CD4-positive, CD25-positive, alpha-beta regulatory T cell (primary cell): ENCODE results near the gene NFATC2. TPM values are rescaled to one million over a fixed set of nuclear protein-coding genes. Genes with fewer than 3 reads are reported as not detected.

Experiments
- ATAC-seq, 2 donors: fragments of 150-1000 bp; cut with Tn5 transposase; one replicate each; pipeline ENCODE4 v1.10.0; 2021; ENCODE audit warnings: low read depth in 2 of 2, moderate number of reproducible peaks in 2 of 2, moderate library complexity in 1 of 2
- DNase-seq, 3 donors: peaks; one replicate each; pipeline versions ENCODE4 v3.0.0 to v3.0.0-alpha.2; 2012 to 2022; ENCODE audit warnings: mixed read lengths in 1 of 3
- H3K27ac ChIP-seq: one replicate; pipeline ENCODE4 v1.7.0; 2013; ENCODE audit warnings: mild to moderate bottlenecking, low read length; ENCODE audit not compliant: insufficient read depth, poor library complexity, severe bottlenecking
- H3K27me3 ChIP-seq: one replicate; pipeline ENCODE4 v1.7.0; 2013; ENCODE audit warnings: low read length; ENCODE audit not compliant: control insufficient read depth, insufficient read depth
- H3K36me3 ChIP-seq: one replicate; pipeline ENCODE4 v1.7.0; 2013; ENCODE audit warnings: mild to moderate bottlenecking, low read length, moderate library complexity; ENCODE audit not compliant: control insufficient read depth, insufficient read depth
- H3K4me1 ChIP-seq: 2 replicates; pipeline ENCODE4 v1.7.0; 2013; ENCODE audit warnings: mild to moderate bottlenecking, low read length; ENCODE audit not compliant: insufficient read depth, control insufficient read depth, poor library complexity, severe bottlenecking
- H3K4me3 ChIP-seq: one replicate; pipeline ENCODE4 v1.7.0; 2013; ENCODE audit warnings: low read depth, mild to moderate bottlenecking, low read length, moderate library complexity
- H3K9me3 ChIP-seq, 2 experiments: 1 replicate in 1 of 2; 2 replicates in 1 of 2; pipeline ENCODE4 v1.7.0; 2013; ENCODE audit warnings: low read length in 2 of 2, mild to moderate bottlenecking in 1 of 2, moderate library complexity in 1 of 2; ENCODE audit not compliant: control insufficient read depth in 2 of 2
- H3K27ac Mint-ChIP-seq, 3 donors: one replicate each; pipeline ENCODE4 v1.8.0; 2020 to 2022; ENCODE audit warnings: mild to moderate bottlenecking in 3 of 3, mixed read lengths in 3 of 3, moderate library complexity in 2 of 3
- H3K27me3 Mint-ChIP-seq: one replicate; pipeline ENCODE4 v1.8.0; 2022; ENCODE audit warnings: mild to moderate bottlenecking, mixed read lengths
- H3K36me3 Mint-ChIP-seq: one replicate; pipeline ENCODE4 v1.8.0; 2020; ENCODE audit warnings: mixed read lengths
- H3K4me1 Mint-ChIP-seq, 4 donors: one replicate each; pipeline ENCODE4 v1.8.0; 2020 to 2022; ENCODE audit warnings: mixed read lengths in 4 of 4, mild to moderate bottlenecking in 1 of 4
- H3K4me3 Mint-ChIP-seq, 4 donors: one replicate each; pipeline ENCODE4 v1.8.0; 2020 to 2022; ENCODE audit warnings: mild to moderate bottlenecking in 4 of 4, mixed read lengths in 4 of 4, moderate library complexity in 3 of 4
- H3K9me3 Mint-ChIP-seq, 7 donors: one replicate each; pipeline ENCODE4 v1.8.0; 2020 to 2022; ENCODE audit warnings: mixed read lengths in 7 of 7, mild to moderate bottlenecking in 3 of 7, moderate library complexity in 2 of 7
- polyA plus RNA-seq, 4 donors: library from polyadenylated mRNA; unstranded; fragments of 300-500 nt; fragmentation: Illumina TruSeq; gene quantifications; one replicate each; pipeline ENCODE4 v1.2.3, GENCODE V29; 2021
- total RNA-seq: library from RNA; stranded (reverse); gene quantifications from one replicate; pipeline ENCODE4 v1.2.3, GENCODE V29; 2022

NFATC2 gene
- total and polyA plus RNA-seq, 5 donors from 2014 or later: 11.0 to 56.8 (median 14.2) TPM

GRCh38 chr20:51584116-51584515, 41.6 kb upstream of the NFATC2 start:
- no peak for ATAC-seq
- peaks cover 0 to 6% (median 2%) of the 10 kb centered on the region in 4 donors for H3K4me1 Mint-ChIP-seq
- H3K36me3 Mint-ChIP-seq: no peaks in the 10 kb centered on the region
- no peak for DNase-seq
- Histone ChIP-seq H3K27ac (no peak overlapping the region), H3K4me1 (no peaks in the 10 kb centered on the region), H3K27me3 (no peaks in the 10 kb centered on the region), H3K36me3 (no peaks in the 10 kb centered on the region), H3K4me3 (no peak overlapping the region), H3K9me3 (no peaks in the 10 kb centered on the region)
- H3K9me3 Mint-ChIP-seq: peaks cover 0 to 2% (median 0%) of the 10 kb centered on the region in 7 donors
- no peak overlapping the region for H3K27ac Mint-ChIP-seq
- H3K27me3 Mint-ChIP-seq: peaks cover 15% of the 10 kb centered on the region
- no peak overlapping the region for H3K4me3 Mint-ChIP-seq

DNA sequence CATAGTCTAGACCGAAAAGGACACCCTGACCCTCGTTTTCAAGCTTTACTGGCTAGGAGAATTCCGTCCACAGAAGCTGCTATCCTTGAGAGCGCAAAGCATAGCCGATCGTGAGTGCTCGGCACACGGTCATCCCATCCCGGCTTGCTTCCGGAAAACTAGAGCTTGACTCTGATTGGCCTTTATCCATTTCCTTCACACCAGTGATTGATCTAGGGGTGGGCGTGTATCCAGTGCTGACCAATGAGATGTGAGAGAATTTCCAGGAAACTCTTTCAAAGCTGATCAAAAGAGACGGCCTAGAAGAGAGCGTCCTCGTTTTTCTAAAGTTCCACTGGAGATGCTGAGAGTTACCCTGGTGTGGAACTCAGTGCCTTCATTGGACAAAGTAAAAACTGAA, 41.0 kb upstream of the NFATC2 start:
- no peak overlapping the region for H3K27ac ChIP-seq
- Mint-ChIP-seq H3K27me3 (peaks cover 15% of the 10 kb centered on the region), H3K36me3 (no peaks in the 10 kb centered on the region), H3K27ac (no peak overlapping the region), H3K9me3 (peaks cover 0 to 2% (median 0%) of the 10 kb centered on the region in 7 donors), H3K4me1 (peaks cover 0 to 6% (median 2%) of the 10 kb centered on the region in 4 donors), H3K4me3 (no peak overlapping the region)
- H3K9me3 ChIP-seq: no peaks in the 10 kb centered on the region
- H3K4me3 ChIP-seq: no peak overlapping the region
- H3K36me3 ChIP-seq: no peaks in the 10 kb centered on the region
- ATAC-seq (no peak), DNase-seq (no peak)
- H3K27me3 ChIP-seq: no peaks in the 10 kb centered on the region
- H3K4me1 ChIP-seq: no peaks in the 10 kb centered on the region

DNA sequence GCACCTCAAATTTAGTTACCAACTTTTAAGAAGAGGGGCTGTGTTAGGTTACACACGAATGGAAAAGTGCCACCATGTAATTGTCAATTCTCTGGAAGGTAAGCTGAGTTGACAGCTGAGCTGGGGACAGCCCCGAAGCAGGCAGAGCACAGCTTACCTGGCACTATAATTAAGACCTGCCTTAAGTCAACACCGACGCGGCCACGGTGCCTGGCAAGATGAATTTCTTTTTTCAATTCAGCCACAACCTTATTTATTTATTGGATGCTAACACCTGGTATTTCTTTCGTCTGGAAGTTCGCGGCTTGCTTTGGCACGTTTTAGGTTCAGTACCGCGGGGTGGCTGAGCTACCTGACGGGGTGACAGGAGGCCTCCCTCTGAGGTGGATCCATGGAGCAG, 40.6 kb upstream of the NFATC2 start:
- Mint-ChIP-seq H3K36me3 (no peaks in the 10 kb centered on the region), H3K27me3 (peaks cover 15% of the 10 kb centered on the region), H3K4me3 (no peak overlapping the region), H3K9me3 (peaks cover 0 to 2% (median 0%) of the 10 kb centered on the region in 7 donors), H3K4me1 (peaks cover 0 to 6% (median 2%) of the 10 kb centered on the region in 4 donors), H3K27ac (no peak overlapping the region)
- H3K9me3 ChIP-seq: no peaks in the 10 kb centered on the region
- no peaks in the 10 kb centered on the region for H3K4me1 ChIP-seq
- no peak for DNase-seq
- no peak for ATAC-seq
- no peaks in the 10 kb centered on the region for H3K36me3 ChIP-seq
- H3K4me3 ChIP-seq: no peak overlapping the region
- no peaks in the 10 kb centered on the region for H3K27me3 ChIP-seq
- H3K27ac ChIP-seq: no peak overlapping the region

DNA sequence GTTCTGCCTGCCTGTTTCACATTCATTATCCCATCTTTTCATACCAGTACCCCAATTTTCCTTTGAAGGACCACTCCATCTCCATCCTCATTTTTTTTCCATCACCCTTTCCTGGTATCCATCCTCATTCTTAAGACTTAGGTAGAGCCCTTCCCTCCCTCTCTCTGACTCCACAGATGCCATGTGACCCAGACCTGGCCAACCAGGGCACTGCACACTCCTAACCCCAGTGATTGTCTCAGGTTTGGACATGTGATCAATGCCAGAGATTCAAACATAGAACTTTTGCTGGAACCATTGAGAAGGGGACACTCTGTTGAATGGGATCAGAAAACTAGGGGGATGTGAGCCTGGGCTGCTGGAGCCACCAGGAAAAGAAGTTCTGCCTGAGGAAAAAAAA, 39.1 kb upstream of the NFATC2 start:
- ATAC-seq (no peak), DNase-seq (no peak)
- peaks cover 15% of the 10 kb centered on the region for H3K27me3 Mint-ChIP-seq
- Histone ChIP-seq H3K9me3 (no peaks in the 10 kb centered on the region), H3K4me3 (no peak overlapping the region), H3K27me3 (no peaks in the 10 kb centered on the region), H3K36me3 (no peaks in the 10 kb centered on the region), H3K4me1 (no peaks in the 10 kb centered on the region), H3K27ac (no peak overlapping the region)
- peak overlapping the region in 2 of 3 donors; percentile 34 to 68 for H3K27ac Mint-ChIP-seq
- no peaks in the 10 kb centered on the region for H3K36me3 Mint-ChIP-seq
- H3K9me3 Mint-ChIP-seq: peaks cover 0 to 2% (median 0%) of the 10 kb centered on the region in 7 donors
- no peak overlapping the region for H3K4me3 Mint-ChIP-seq
- H3K4me1 Mint-ChIP-seq: peaks cover 0 to 6% (median 2%) of the 10 kb centered on the region in 4 donors

DNA sequence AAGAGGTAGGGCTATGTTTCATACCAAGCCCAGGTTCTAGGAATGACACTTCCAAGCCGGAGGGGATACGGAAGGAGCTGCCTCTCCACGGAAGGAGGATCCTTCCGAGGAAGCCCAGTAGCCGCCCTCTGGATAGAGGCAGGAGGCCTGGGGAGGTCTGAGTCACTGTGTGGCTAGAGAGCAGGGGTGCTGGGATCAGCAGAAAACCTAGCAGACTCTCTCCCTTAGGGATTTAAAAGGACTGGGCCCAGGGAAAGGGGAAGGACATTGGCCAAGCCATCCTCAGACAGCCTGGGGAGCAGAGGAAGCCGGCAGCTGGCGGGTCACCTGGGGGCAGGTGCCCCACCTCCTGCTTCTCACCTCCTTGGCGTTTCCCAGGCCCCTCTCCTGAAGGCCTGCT, 36.6 kb upstream of the NFATC2 start:
- H3K36me3 Mint-ChIP-seq: no peaks in the 10 kb centered on the region
- DNase-seq (no peak), ATAC-seq (no peak)
- H3K27ac Mint-ChIP-seq: no peak overlapping the region
- Histone ChIP-seq H3K27me3 (no peaks in the 10 kb centered on the region), H3K36me3 (no peaks in the 10 kb centered on the region), H3K27ac (no peak overlapping the region), H3K4me3 (no peak overlapping the region), H3K4me1 (no peaks in the 10 kb centered on the region), H3K9me3 (no peaks in the 10 kb centered on the region)
- H3K4me1 Mint-ChIP-seq: no peaks in the 10 kb centered on the region
- peaks cover 12% of the 10 kb centered on the region for H3K27me3 Mint-ChIP-seq
- H3K4me3 Mint-ChIP-seq: no peak overlapping the region
- H3K9me3 Mint-ChIP-seq: no peaks in the 10 kb centered on the region

DNA sequence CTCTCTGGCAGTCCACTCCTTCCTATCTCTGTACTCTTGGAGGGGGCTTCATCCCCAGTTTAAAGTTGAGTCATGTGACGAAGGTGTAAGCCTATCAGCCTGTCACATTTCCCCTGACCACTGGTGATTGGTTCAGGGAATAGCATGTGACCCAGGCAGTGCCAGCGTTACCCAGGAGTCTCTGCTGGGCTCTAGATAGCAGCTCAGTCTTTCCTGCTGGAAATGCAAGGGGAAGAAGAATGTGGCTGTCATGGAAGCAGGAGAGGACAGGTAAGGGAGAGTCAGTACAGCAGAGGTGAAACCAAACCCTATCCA, 35.6 kb upstream of the NFATC2 start:
- H3K9me3 ChIP-seq: no peaks in the 10 kb centered on the region
- Mint-ChIP-seq H3K4me1 (no peaks in the 10 kb centered on the region), H3K9me3 (no peaks in the 10 kb centered on the region), H3K36me3 (no peaks in the 10 kb centered on the region), H3K4me3 (no peak overlapping the region), H3K27me3 (peaks cover 12% of the 10 kb centered on the region), H3K27ac (peak overlapping the region in 1 of 3 donors; percentile 69)
- no peak overlapping the region for H3K27ac ChIP-seq
- no peaks in the 10 kb centered on the region for H3K36me3 ChIP-seq
- H3K27me3 ChIP-seq: no peaks in the 10 kb centered on the region
- no peaks in the 10 kb centered on the region for H3K4me1 ChIP-seq
- ATAC-seq: no peak
- no peak for DNase-seq
- no peak overlapping the region for H3K4me3 ChIP-seq

- no peaks in the 10 kb centered on the region for H3K36me3 Mint-ChIP-seq
- no peaks in the 10 kb centered on the region for H3K9me3 Mint-ChIP-seq
- Histone ChIP-seq H3K4me3 (no peak overlapping the region), H3K4me1 (no peaks in the 10 kb centered on the region), H3K36me3 (no peaks in the 10 kb centered on the region), H3K9me3 (no peaks in the 10 kb centered on the region), H3K27me3 (no peaks in the 10 kb centered on the region), H3K27ac (no peak overlapping the region)
- no peak overlapping the region for H3K27ac Mint-ChIP-seq
- peaks cover 12% of the 10 kb centered on the region for H3K27me3 Mint-ChIP-seq
- no peaks in the 10 kb centered on the region for H3K4me1 Mint-ChIP-seq
- ATAC-seq (no peak), DNase-seq (no peak)
- no peak overlapping the region for H3K4me3 Mint-ChIP-seq
Measured at GRCh38 chr20:51577432-51578144, 35.1 kb upstream of the NFATC2 start.

DNA sequence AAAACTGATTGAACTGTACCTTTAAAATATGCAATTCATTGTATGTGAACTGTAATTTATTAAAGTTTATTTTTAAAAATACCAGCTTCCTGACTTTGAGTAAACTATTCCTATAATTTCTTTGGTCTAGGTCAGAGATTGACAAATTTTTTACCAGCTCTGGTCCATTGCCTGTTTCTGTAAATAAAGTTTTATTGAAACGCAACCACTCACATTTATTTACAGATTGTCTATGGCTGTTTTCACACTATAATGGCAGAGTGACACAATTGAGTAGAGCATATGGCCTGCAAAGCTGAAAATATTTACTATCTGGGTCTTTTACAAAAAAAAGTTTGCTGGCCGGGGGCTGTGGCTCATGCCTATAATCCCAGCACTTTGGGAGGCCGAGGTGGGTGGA, 33.0 kb upstream of the NFATC2 start:
- H3K4me1 ChIP-seq: no peaks in the 10 kb centered on the region
- no peaks in the 10 kb centered on the region for H3K4me1 Mint-ChIP-seq
- H3K27me3 ChIP-seq: no peaks in the 10 kb centered on the region
- no peak overlapping the region for H3K4me3 ChIP-seq
- H3K27me3 Mint-ChIP-seq: peaks cover 8% of the 10 kb centered on the region
- ATAC-seq: no peak
- H3K9me3 Mint-ChIP-seq: peaks cover 0 to 2% (median 0%) of the 10 kb centered on the region in 7 donors
- H3K27ac Mint-ChIP-seq: no peak overlapping the region
- no peaks in the 10 kb centered on the region for H3K36me3 Mint-ChIP-seq
- DNase-seq: no peak
- H3K36me3 ChIP-seq: no peaks in the 10 kb centered on the region
- H3K9me3 ChIP-seq: no peaks in the 10 kb centered on the region
- H3K27ac ChIP-seq: no peak overlapping the region
- no peak overlapping the region for H3K4me3 Mint-ChIP-seq
